Gastrocnemius medialis (tissue), 4 donors: ENCODE measurements around the gene ADORA1. TPM values are rescaled to one million over a fixed set of nuclear protein-coding genes. Genes with fewer than 3 reads are reported as not detected.
A peak's percentile ranks its signal among the peaks of the same experiment; 100 is the strongest.

Experiments
- ATAC-seq, 2 donors: fragments of 150-250 bp; one replicate each; pipeline ENCODE4 v1.9.1; 2016
- DNase-seq, 2 donors: peaks; one replicate each; pipeline ENCODE4 v3.0.0-alpha.2; 2019
- H3K27ac ChIP-seq, 4 donors: fragments of 200-600 bp; sonication (generic); 1 replicate in 1 of 4; 2 replicates in 3 of 4; pipeline ENCODE4 v1.5.1; 2016 to 2018; ENCODE audit warnings: mild to moderate bottlenecking in 2 of 4, moderate library complexity in 1 of 4
- H3K27me3 ChIP-seq, 3 donors: fragments of 200-600 bp; sonication (generic) in 2 of 3; 1 replicate in 1 of 3; 2 replicates in 2 of 3; pipeline versions ENCODE4 v1.5.1 to v1.6.0; 2016 to 2019; ENCODE audit warnings: mild to moderate bottlenecking in 1 of 3, moderate library complexity in 1 of 3
- H3K36me3 ChIP-seq, 2 donors: fragments of 200-600 bp; sonication (generic) in 1 of 2; one replicate each; pipeline ENCODE4 v1.5.1; 2017 to 2018
- H3K4me1 ChIP-seq, 2 donors: fragments of 200-600 bp; sonication (generic) in 1 of 2; one replicate each; pipeline ENCODE4 v1.5.1; 2016 to 2017; ENCODE audit warnings: mild to moderate bottlenecking in 2 of 2
- H3K4me3 ChIP-seq, 4 donors: fragments of 200-600 bp; sonication (generic) in 3 of 4; 1 replicate in 1 of 4; 2 replicates in 3 of 4; pipeline ENCODE4 v1.5.1; 2016 to 2019; ENCODE audit warnings: mild to moderate bottlenecking in 2 of 4
- H3K9me3 ChIP-seq, 3 donors: fragments of 200-600 bp; sonication (generic) in 2 of 3; 1 replicate in 1 of 3; 2 replicates in 2 of 3; pipeline ENCODE4 v1.5.1; 2016 to 2019
- CTCF ChIP-seq, 5 experiments: fragments of 450-650 bp in 3 of 5; fragments of 200-600 bp in 2 of 5; sonication (generic) in 2 of 5; IDR thresholded peaks in 4 of 5; conservative IDR thresholded peaks in 1 of 5; 1 replicate in 4 of 5; 2 replicates in 1 of 5; pipeline ENCODE4 v1.5.1; 2016 to 2019; ENCODE audit warnings: antibody characterized with exemption in 5 of 5, mild to moderate bottlenecking in 3 of 5, moderate library complexity in 3 of 5
- POLR2A ChIP-seq, 2 donors: fragments of 450-650 bp; IDR thresholded peaks; one replicate each; pipeline ENCODE4 v1.6.1; 2017; ENCODE audit warnings: antibody characterized with exemption in 2 of 2, mild to moderate bottlenecking in 2 of 2, moderate library complexity in 2 of 2
- in situ Hi-C, 4 donors: fragments of 200-750 bp; cut with MboI; loops; one replicate each; pipeline versions ENCODE4 v1.15.0 to v1.8.0; 2017; ENCODE audit warnings: low sequenced_read_pairs in 4 of 4
- intact Hi-C: fragments of 100-400 bp; cut with DNase I; formaldehyde crosslinking; loops from one replicate; pipeline ENCODE4 v1.15.1; 2023; ENCODE audit warnings: low total_unique reads
- total RNA-seq, 4 donors: library from RNA; depleted of rRNA; stranded (reverse); fragments of >200 nt; gene quantifications; one replicate each; pipeline versions ENCODE4 v1.1.0 to v1.2.3, GENCODE V29; 2016

Gene ADORA1
- total RNA-seq, 4 donors from 2014 or later = 0.25 to 5.6 (median 1.7) TPM

- peaks cover 6 to 9% of the 10 kb centered on the region in 2 donors for H3K4me1 ChIP-seq
- intact Hi-C loops = loop anchor here (5.0 kb wide), 1 partner anchor 151 kb away; no protein-coding TSS in a partner anchor
- H3K27me3 ChIP-seq = no peaks in the 10 kb centered on the region
- DNase-seq (peak in 1 of 2 donors; percentile 65), ATAC-seq (peak in 1 of 2 donors; percentile 28)
- no peaks in the 10 kb centered on the region for H3K9me3 ChIP-seq
- no peak for TF ChIP-seq CTCF (IDR thresholded peaks at IDR 0.05 in 4 of 5, conservative IDR thresholded peaks at IDR 0.05 in 1 of 5)
- no peak for TF ChIP-seq POLR2A (IDR thresholded peaks at IDR 0.05)
- no peak overlapping the region for H3K4me3 ChIP-seq
- no peak overlapping the region for H3K27ac ChIP-seq
- no peaks in the 10 kb centered on the region for H3K36me3 ChIP-seq
- in situ Hi-C loops = loop anchor here (5.0 to 10.0 kb wide), 2 partner anchors 99 to 101 kb away; no protein-coding TSS in a partner anchor
Observed at GRCh38 chr1:203116091-203116820, 11.3 kb upstream of the ADORA1 start.

GRCh38 chr1:203117611-203118575 is 9.6 kb upstream of the ADORA1 start:
- in situ Hi-C loops = loop anchor here (5.0 to 10.0 kb wide), 2 partner anchors 97 to 99 kb away; no protein-coding TSS in a partner anchor
- no peaks in the 10 kb centered on the region for H3K9me3 ChIP-seq
- peak overlapping the region in 2 of 4 donors; percentile 16 to 22 for H3K4me3 ChIP-seq
- DNase-seq (peak; percentile 60 to 73), ATAC-seq (peak; percentile 77 to 90)
- H3K4me1 ChIP-seq = peaks cover 6 to 9% of the 10 kb centered on the region in 2 donors
- no peak for TF ChIP-seq POLR2A (IDR thresholded peaks at IDR 0.05)
- TF ChIP-seq CTCF (IDR thresholded peaks at IDR 0.05 in 4 of 5, conservative IDR thresholded peaks at IDR 0.05 in 1 of 5) = peak; percentile 72 to 90 (median 88)
- no peaks in the 10 kb centered on the region for H3K36me3 ChIP-seq
- intact Hi-C loops = loop anchor here (1.0 to 5.0 kb wide), 3 partner anchors 54 to 149 kb away; no protein-coding TSS in a partner anchor
- no peaks in the 10 kb centered on the region for H3K27me3 ChIP-seq
- H3K27ac ChIP-seq = no peak overlapping the region

GRCh38 chr1:203120325-203121153 is 7.0 kb upstream of the ADORA1 start:
- no peak overlapping the region for H3K4me3 ChIP-seq
- peaks cover 6 to 9% of the 10 kb centered on the region in 2 donors for H3K4me1 ChIP-seq
- H3K27ac ChIP-seq = no peak overlapping the region
- intact Hi-C loops = no loop called here
- no peak for ATAC-seq
- no peak for DNase-seq
- no peaks in the 10 kb centered on the region for H3K36me3 ChIP-seq
- TF ChIP-seq CTCF (IDR thresholded peaks at IDR 0.05 in 4 of 5, conservative IDR thresholded peaks at IDR 0.05 in 1 of 5) (no peak), POLR2A (IDR thresholded peaks at IDR 0.05) (no peak)
- no peaks in the 10 kb centered on the region for H3K27me3 ChIP-seq
- in situ Hi-C loops = no loop called here
- H3K9me3 ChIP-seq = no peaks in the 10 kb centered on the region
